Ishikawa (cell line): ENCODE results near the gene PHLDA1.

Experiments
- CEBPB ChIP-seq: IDR thresholded peaks from 2 replicates; pipeline ENCODE4 v1.6.1; 2012
- EP300 ChIP-seq: IDR thresholded peaks from 2 replicates; pipeline ENCODE4 v1.6.1; 2012; ENCODE audit warnings: borderline replicate concordance
- FOXM1 ChIP-seq: IDR thresholded peaks from 2 replicates; pipeline ENCODE4 v1.6.1; 2012; ENCODE audit warnings: low read depth, borderline replicate concordance
- NFIC ChIP-seq: IDR thresholded peaks from 2 replicates; pipeline ENCODE4 v1.6.1; 2012
- RAD21 ChIP-seq: IDR thresholded peaks from 2 replicates; pipeline ENCODE4 v1.6.1; 2012; ENCODE audit warnings: low read depth
- TAF1 ChIP-seq: IDR thresholded peaks from 2 replicates; pipeline ENCODE4 v1.6.1; 2012; ENCODE audit warnings: low read depth, mild to moderate bottlenecking
- TEAD4 ChIP-seq: IDR thresholded peaks from 2 replicates; pipeline ENCODE4 v1.6.1; 2012
- TF ChIP-seq, protein P1 (sequence below): IDR thresholded peaks from 2 replicates; pipeline ENCODE4 v1.6.1; 2012

DNA sequence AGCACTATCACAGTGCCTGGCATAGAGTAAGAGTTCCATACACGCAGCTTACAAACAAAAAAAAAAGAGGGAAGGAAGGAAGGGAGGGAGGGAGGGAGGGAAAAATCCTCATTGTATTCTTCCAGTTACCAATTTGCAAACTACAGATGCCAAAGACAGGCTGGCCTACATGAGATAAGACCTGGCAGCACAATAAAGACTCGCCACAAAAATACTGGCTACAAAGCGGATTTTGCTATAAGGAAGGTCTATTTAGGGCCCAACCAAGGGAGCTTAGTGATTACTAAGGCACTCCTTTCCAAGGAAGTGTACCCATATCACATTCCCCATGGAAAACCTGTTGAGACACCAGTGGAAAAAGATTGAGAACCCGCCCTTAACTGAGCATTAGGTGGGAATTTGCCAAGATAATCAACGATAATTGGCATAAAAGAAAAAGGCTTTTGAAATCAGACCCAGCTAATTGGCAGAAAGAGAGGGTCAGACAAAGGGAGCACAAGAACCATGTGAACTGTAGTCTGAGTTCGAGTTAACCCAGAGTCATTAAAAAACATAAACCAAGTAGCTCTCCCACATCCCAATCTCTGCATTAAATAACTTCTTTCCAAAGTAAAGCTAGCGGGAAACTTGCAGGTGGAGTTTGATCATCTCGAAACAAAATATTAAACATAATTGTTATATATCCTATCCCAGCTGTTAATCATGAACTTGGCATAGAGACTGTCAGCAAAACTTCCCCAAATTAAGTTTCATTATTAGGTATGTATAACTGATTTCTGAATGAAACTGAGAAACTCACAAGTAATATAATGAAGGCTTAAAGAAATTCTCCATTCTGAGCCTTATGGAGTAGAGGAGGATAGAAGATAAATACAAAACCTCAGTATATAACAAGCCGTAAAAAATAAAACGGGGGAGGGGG lies 50.1 kb downstream of the PHLDA1 start:
- TF ChIP-seq FOXM1 (no peak), TAF1 (no peak), NFIC (no peak), RAD21 (no peak), EP300 (no peak), TEAD4 (no peak), CEBPB (no peak)
- TF ChIP-seq, protein P1, sequence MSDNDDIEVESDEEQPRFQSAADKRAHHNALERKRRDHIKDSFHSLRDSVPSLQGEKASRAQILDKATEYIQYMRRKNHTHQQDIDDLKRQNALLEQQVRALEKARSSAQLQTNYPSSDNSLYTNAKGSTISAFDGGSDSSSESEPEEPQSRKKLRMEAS, result no peak
